Keratinocyte (primary cell): ENCODE data around the gene PTPRN2. TPM values are rescaled to one million over a fixed set of nuclear protein-coding genes. Genes with fewer than 3 reads are reported as not detected.

Experiments used
- DNase-seq: peaks from one replicate; pipeline ENCODE4 v3.0.0-alpha.2; 2011; ENCODE audit warnings: low read depth, missing footprints, low spot score
- FAIRE-seq: peaks from 2 replicates; lab custom pipeline; 2011; peaks lifted over from hg19 to GRCh38; lab: Jason Lieb, UNC
- H2AFZ ChIP-seq: 2 replicates; pipeline ENCODE4 v1.6.0; 2012; ENCODE audit warnings: low read length, control low read depth, inconsistent platforms; ENCODE audit not compliant: control insufficient read depth
- H3K27ac ChIP-seq: 2 replicates; pipeline ENCODE4 v1.5.1; 2011; ENCODE audit warnings: low read length; ENCODE audit not compliant: control insufficient read depth, insufficient read depth
- H3K27me3 ChIP-seq: 3 replicates; pipeline ENCODE4 v1.6.0; 2011; ENCODE audit warnings: low read length; ENCODE audit not compliant: control insufficient read depth, insufficient read depth; ENCODE audit errors: extremely low read depth
- H3K36me3 ChIP-seq, 2 experiments: 2 replicates in 1 of 2; 3 replicates in 1 of 2; pipeline ENCODE4 v1.5.1; 2011; ENCODE audit warnings: low read length in 2 of 2, mild to moderate bottlenecking in 1 of 2; ENCODE audit not compliant: control insufficient read depth in 2 of 2, insufficient read depth in 2 of 2; ENCODE audit errors: extremely low read depth in 1 of 2
- H3K4me1 ChIP-seq: 3 replicates; pipeline ENCODE4 v1.5.1; 2011; ENCODE audit warnings: low read length; ENCODE audit not compliant: control insufficient read depth, insufficient read depth; ENCODE audit errors: extremely low read depth
- H3K4me2 ChIP-seq: 3 replicates; pipeline ENCODE4 v1.6.0; 2011; ENCODE audit warnings: low read depth, low read length; ENCODE audit not compliant: control insufficient read depth, insufficient read depth; ENCODE audit errors: extremely low read depth
- H3K4me3 ChIP-seq, 3 experiments: fragments of 200-600 bp in 1 of 3; sonication (generic) in 1 of 3; 2 replicates in 2 of 3; 3 replicates in 1 of 3; pipeline ENCODE4 v1.5.1; 2011 to 2016; ENCODE audit warnings: low read length in 3 of 3, mild to moderate bottlenecking in 3 of 3, control low read depth in 2 of 3, inconsistent platforms in 1 of 3, low read depth in 1 of 3, mixed read lengths in 1 of 3, mixed run types in 1 of 3, moderate library complexity in 1 of 3; ENCODE audit not compliant: control insufficient read depth in 2 of 3, insufficient read depth in 2 of 3; ENCODE audit errors: extremely low read depth in 1 of 3
- H3K79me2 ChIP-seq: 2 replicates; pipeline ENCODE4 v1.6.0; 2012; ENCODE audit warnings: low read length; ENCODE audit not compliant: control insufficient read depth, insufficient read depth
- H3K9ac ChIP-seq: 3 replicates; pipeline ENCODE4 v1.6.0; 2011; ENCODE audit warnings: low read length; ENCODE audit not compliant: control insufficient read depth, insufficient read depth; ENCODE audit errors: extremely low read depth
- H3K9me1 ChIP-seq: 3 replicates; pipeline ENCODE4 v1.6.0; 2011; ENCODE audit warnings: low read length; ENCODE audit not compliant: control insufficient read depth, insufficient read depth; ENCODE audit errors: extremely low read depth
- H3K9me3 ChIP-seq: 2 replicates; pipeline ENCODE4 v1.5.1; 2012; ENCODE audit warnings: low read depth, low read length; ENCODE audit not compliant: control insufficient read depth
- H4K20me1 ChIP-seq: 3 replicates; pipeline ENCODE4 v1.6.0; 2011; ENCODE audit warnings: low read length; ENCODE audit not compliant: control insufficient read depth, insufficient read depth; ENCODE audit errors: extremely low read depth
- CTCF ChIP-seq, 3 experiments: IDR thresholded peaks in 1 of 3; conservative IDR thresholded peaks in 1 of 3; optimal IDR thresholded peaks in 1 of 3; 2 replicates in 2 of 3; 3 replicates in 1 of 3; pipeline versions ENCODE3 to v1.5.1; 2011; ENCODE audit warnings: low read length in 3 of 3, mild to moderate bottlenecking in 3 of 3, moderate library complexity in 2 of 3, control low read depth in 1 of 3, inconsistent platforms in 1 of 3; ENCODE audit not compliant: insufficient read depth in 2 of 3; ENCODE audit errors: extremely low read depth in 1 of 3
- EZH2 ChIP-seq: IDR thresholded peaks from one replicate; pipeline ENCODE4 v1.6.1; 2012; ENCODE audit warnings: inconsistent platforms, mild to moderate bottlenecking, low read length, moderate library complexity
- dilution Hi-C: fragments of 300-500 bp; cut with MboI; formaldehyde crosslinking; loops from one replicate; pipeline ENCODE4 v1.7.0; 2020; ENCODE audit warnings: low sequenced_read_pairs; ENCODE audit not compliant: extremely low pct_ligation_motif_present
- polyA plus RNA-seq, 5 experiments: library from polyadenylated mRNA; depleted of rRNA in 3 of 5; stranded (reverse) in 3 of 5; stranded (forward) in 1 of 5; unstranded in 1 of 5; fragments of >200 nt; gene quantifications; 1 replicate in 1 of 5; 2 replicates in 3 of 5; 3 replicates in 1 of 5; pipeline versions ENCODE4 v1.2.1 to v1.2.3, GENCODE V29; 2011 to 2012; ENCODE audit warnings: missing spikeins in 2 of 5, low read depth in 1 of 5, low replicate concordance in 1 of 5

Gene PTPRN2
- polyA plus RNA-seq, 1 donor (not counting 4 experiments of a cell fraction or from before 2014, with no cell fraction given) = not detected

- Histone ChIP-seq H3K9ac (no peak overlapping the region), H3K27me3 (no peaks in the 10 kb centered on the region), H3K79me2 (no peaks in the 10 kb centered on the region), H3K36me3 (no peaks in the 10 kb centered on the region), H3K4me2 (no peak overlapping the region), H3K9me1 (no peaks in the 10 kb centered on the region), H4K20me1 (no peaks in the 10 kb centered on the region), H3K9me3 (peaks cover 26% of the 10 kb centered on the region), H3K4me1 (no peaks in the 10 kb centered on the region), H3K4me3 (no peak overlapping the region), H3K27ac (no peak overlapping the region), H2AFZ (no peak overlapping the region)
- FAIRE-seq (no peak), DNase-seq (no peak)
- TF ChIP-seq CTCF (optimal IDR thresholded peaks at IDR 0.05 in 1 of 3, IDR thresholded peaks at IDR 0.05 in 1 of 3, conservative IDR thresholded peaks at IDR 0.05 in 1 of 3; ENCODE audit: extremely low read depth in 1 of 3, insufficient read depth in 2 of 3, low read length in 3 of 3) (no peak), EZH2 (no peak)
- dilution Hi-C loops = no loop called here
These were observed 821.5 kb downstream of the PTPRN2 start for GRCh38 chr7:157766098-157766497.

- Histone ChIP-seq H3K27me3 (no peaks in the 10 kb centered on the region), H4K20me1 (no peaks in the 10 kb centered on the region), H3K9me3 (peaks cover 25% of the 10 kb centered on the region), H3K4me2 (no peak overlapping the region), H3K9ac (no peak overlapping the region), H3K4me1 (no peaks in the 10 kb centered on the region), H3K9me1 (no peaks in the 10 kb centered on the region), H3K4me3 (no peak overlapping the region), H2AFZ (no peak overlapping the region), H3K36me3 (no peaks in the 10 kb centered on the region), H3K27ac (no peak overlapping the region), H3K79me2 (no peaks in the 10 kb centered on the region)
- TF ChIP-seq EZH2 = no peak
- TF ChIP-seq CTCF (optimal IDR thresholded peaks at IDR 0.05 in 1 of 3, IDR thresholded peaks at IDR 0.05 in 1 of 3, conservative IDR thresholded peaks at IDR 0.05 in 1 of 3; ENCODE audit: extremely low read depth in 1 of 3, insufficient read depth in 2 of 3, low read length in 3 of 3) = no peak
- FAIRE-seq (no peak), DNase-seq (no peak)
- dilution Hi-C loops = no loop called here
These were observed 822.6 kb downstream of the PTPRN2 start for GRCh38 chr7:157764946-157765537.
